ENCODE results near the gene MPZ.
"Not testable (repeated sequence)": the region's sequence is repeated elsewhere in the genome, so short reads cannot be mapped to it uniquely, and the experiment has no call there.

Gene MPZ

DNA sequence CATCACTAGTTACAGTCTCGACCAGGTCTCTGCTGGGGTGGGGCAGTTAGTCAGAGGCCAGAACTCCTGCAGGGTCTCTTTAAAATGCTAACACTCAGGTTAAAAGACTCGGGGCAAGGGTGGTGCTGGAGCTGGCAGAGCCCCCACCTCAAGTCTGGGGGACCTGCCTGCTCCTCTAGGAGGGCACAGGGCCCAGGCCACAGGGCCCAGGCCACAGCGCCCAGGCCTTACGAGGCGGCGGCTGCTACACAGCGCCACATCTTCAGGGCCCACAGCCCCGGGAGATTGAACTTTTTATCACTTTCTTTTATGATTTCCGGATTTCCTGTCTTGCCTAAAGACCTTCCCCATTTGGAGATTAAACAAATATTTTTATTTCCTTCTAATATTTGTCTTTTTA lies 10.4 kb downstream of the MPZ start:
- DNase-seq (ENCODE audit: low read depth), result no peak

DNA sequence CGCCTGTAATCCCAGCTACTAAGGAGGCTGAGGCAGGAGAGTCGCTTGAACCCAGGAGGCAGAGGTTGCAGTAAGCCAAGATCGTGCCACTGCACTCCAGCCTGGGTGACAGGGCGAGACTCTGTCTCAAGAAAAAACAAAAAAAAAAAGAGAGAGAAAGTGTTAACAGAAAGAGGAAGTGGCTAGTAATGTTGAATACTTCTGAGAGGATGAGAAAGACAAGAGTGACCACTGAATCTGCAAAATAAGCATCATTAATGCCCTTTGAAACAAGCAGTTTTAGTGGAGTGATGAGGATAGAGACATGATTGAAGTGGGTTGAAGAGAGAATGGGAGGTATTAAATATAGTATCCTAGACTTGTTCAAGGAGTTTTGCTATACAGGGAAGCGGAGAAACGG lies 11.7 kb downstream of the MPZ start:
- DNase-seq (ENCODE audit: low read depth), result no peak

DNA sequence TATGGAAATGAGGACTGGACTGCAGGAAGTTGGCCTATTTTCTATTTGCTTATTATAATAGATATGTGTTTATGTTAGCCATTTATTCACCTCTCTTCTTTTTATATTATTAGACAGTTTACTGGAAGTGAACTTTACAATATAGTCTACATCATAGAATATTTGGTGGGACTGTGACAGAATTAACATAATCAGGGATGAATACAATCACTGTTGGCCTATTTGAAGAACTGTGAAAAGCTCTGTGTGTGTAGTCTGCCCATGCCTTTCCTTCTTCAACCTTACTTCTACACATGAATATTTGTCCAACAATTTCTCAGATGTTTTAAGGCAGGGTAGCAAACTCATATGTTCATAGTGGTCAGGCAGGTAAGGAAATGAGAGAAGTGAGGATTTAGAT lies 12.4 kb downstream of the MPZ start:
- no peak for DNase-seq (ENCODE audit: low read depth)

DNA sequence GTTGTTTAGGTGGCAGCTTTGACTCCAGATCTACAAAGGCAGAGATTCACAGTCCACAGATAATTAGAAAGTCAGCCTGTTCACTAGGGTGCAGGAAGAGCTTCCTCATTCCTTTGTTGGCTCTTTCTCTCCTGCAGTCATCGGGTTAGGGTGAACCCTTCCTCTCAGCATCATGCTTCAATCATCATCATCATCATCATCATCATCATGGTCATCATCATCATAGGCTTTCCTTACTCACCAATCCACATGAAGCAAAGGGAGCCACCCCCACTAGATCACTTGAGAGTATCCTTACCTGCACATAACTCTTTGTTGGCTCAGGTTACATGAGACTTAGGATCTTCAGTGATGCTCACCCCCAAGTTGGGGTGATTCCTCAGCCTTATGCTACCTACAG lies 19.0 kb downstream of the MPZ start:
- DNase-seq (ENCODE audit: low read depth), result no peak

DNA sequence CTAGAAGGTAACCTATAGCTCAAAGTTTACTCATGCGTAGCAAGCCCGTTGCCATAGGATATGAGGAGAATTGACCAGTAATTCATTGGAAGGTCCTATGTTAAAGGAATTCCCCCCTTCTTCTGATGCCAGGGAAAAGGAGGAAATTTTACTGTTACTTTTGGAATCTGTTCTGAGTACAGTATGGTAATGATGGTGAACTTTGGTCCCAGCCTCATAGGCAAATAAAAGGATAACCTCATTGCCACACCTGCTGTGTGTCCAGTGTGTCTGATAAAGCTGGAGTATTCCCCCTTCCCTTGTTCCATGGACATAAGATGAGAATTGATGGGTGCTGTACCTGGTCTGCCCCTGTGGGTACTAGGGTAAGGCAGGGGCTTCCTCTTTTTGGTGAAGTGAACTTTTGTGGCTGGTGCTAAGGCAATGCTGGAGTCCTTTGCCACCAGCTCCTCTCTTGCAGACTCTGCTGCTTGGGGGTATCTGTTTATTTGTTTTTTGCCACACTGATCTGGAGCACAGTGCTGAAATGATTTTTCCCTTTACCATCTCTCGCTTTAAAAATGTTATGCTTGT lies 22.2 kb downstream of the MPZ start:
- no peak for DNase-seq (ENCODE audit: low read depth)

DNA sequence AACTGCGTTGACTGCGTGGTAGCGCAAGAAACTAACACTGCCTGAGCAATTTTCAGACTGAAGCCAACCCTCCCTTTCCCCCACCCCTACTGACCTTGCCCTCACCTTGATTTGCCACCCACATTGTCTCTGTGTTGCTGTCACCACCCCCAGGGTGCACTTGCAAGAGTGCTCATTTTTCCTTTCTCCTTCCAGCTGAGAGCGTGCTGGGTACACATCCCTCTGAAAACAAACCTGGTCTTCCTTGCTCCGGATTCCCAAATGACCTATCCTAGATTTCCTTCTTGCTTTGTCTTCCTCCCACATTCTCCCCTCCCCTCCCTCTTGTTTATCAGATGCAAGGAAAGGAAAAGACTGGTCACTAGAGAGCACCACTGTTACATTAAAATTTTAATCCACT lies 24.2 kb downstream of the MPZ start:
- no peak for DNase-seq (ENCODE audit: low read depth)

DNA sequence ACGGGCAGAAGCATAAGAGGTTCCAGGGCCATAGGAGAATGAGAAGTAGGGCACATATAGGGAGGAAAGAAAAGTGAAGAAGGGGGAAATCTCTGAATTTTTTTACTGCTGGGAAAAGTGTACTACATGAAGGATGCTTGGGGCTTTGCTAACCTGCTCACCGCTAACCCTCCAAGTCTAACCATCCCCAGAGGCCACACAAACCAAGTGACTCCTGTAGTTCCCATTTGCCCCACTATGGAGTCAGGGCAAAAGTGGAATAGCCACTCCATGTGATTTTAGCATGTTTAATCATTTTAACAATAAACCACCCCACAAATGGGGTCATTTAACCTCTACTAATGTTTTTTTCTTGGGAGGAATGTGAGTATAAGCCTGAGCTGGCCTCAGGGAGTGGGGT lies 24.7 kb downstream of the MPZ start:
- no peak for DNase-seq (ENCODE audit: low read depth)

DNA sequence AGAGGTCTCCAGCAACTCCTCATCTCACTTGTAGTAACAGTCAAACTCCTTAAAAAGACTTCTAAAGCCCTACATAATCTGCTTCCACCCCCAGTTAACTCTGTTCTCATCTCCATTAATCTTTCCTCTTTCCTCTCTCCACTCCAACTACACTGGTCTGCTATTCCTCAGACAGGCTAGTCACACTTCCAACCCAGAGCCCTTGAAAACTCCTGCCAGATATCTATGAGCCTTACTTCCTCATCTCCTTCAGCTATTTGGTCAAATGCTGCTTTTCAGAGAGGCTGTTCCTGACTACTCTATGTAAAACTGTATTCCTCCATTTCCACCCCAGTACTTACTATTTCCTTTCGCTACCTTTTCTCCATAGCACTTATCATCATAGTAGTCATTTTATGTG lies 26.8 kb downstream of the MPZ start:
- no peak for DNase-seq (ENCODE audit: low read depth)

DNA sequence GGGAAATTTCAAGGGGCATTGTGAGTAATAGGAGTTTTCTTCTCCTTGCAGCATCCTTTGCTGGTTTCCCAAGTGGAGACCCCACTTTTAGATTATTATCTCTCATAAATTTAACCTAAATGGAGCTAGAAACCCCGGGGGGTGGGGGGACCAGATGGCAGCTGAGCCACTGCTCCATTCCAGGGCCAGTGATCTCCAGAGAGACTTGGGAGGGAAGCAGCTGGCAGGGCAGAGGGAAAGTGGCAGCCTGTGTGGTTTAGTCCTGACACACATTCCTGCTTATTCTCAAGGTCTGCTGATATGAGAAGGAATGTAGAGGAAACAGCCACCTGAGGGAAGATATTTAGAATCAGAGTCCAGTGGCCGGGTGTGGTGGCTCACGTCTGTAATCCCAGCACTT lies 34.9 kb downstream of the MPZ start:
- DNase-seq (ENCODE audit: low read depth), result no peak

DNA sequence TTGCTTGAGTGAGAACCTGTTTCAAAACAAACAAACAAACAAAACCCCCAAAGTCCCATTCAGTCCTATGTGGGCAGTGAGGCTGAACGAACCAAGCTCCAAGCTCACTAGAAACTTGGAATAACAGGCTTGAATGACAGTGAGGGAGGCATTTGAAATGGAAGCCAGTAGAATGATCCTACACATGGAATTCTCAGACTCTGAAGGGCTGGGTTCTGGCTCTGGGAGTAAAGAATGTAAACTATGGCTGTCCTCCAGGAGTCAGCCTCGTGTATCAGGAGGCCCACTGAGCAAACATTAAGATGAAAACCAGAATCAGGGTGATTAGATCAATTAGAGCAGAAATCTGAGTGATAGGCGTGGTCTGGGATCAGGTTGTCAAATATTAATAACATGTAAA lies 36.4 kb downstream of the MPZ start:
- no peak for DNase-seq (ENCODE audit: low read depth)

DNA sequence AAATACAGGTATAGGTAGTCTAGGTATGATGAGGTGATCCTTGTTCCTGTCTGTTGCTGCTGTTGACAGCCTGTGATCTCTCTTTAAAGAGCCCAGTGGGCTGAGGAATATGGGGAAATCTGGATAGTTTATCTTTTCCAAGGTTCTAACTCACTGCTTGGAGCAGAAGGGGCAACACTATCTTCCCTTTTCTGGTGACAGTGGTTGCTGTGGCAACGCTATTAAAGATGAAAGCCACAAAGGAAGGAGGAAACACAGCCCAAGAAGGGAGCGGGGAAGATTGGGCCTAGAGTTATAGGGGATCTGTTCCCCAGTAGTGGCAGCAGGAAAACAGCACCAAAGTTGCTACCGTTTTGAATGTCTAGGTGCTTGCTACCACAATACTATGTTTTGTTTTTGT lies 42.4 kb downstream of the MPZ start:
- no peak for DNase-seq (ENCODE audit: low read depth)

DNA sequence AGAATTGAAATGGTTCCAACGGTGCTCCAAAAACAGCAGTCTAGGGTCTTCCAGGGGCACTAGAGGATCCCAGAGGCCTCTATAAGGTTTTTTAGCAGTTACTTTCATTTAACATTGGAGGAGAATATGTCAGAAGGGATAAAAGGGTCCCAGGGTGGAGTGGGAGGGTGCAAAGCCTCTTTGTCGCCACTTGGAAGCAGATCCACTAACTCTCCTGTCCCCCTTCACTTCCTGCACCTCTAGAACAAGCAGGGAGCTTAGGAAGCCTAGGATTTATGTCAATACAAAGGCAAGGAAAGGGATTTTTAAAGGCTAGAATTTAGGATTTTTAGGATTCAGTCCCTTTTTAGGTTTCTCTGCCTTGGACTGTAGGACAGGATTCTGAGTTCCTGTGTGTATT lies 42.9 kb downstream of the MPZ start:
- DNase-seq (ENCODE audit: low read depth), result no peak

DNA sequence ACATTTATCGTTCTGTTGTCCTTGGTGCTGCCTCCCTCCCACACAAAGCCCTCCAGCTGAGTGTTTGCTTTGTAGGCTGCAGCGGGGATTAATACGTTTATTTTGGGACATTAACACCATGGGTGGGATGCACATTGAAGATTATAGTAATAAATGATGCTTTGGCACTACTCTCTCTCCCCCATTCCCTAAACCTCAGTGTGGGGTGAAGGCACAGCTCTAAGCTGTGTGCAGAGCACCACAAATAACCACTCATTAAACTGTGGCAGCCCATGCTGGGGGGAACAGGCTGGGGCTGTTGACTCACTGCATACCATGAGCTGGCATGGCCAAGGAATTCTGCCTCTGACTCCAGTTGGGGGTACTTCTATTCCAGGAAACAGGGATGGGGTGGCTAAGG lies 43.6 kb downstream of the MPZ start:
- DNase-seq (ENCODE audit: low read depth), result no peak

DNA sequence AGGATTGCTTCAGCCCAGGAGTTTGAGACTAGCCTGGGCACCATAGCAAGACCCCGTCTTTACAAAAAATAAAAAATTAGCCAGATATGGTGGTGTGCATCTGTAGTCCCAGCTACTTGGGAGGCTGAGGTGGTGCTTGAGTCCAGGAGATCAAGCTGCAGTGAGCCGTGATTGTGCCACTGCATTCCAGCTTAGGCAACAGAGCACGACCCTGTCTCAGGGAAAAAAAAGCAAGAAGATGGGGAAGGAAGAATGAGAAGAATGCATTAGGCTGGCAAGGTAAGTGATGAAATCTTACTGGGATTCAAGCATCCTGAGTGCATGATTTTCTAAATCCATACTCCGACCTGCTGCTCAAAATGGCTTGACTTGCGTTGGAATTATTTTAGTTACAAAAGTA lies 44.5 kb downstream of the MPZ start:
- DNase-seq (ENCODE audit: low read depth), result no peak

DNA sequence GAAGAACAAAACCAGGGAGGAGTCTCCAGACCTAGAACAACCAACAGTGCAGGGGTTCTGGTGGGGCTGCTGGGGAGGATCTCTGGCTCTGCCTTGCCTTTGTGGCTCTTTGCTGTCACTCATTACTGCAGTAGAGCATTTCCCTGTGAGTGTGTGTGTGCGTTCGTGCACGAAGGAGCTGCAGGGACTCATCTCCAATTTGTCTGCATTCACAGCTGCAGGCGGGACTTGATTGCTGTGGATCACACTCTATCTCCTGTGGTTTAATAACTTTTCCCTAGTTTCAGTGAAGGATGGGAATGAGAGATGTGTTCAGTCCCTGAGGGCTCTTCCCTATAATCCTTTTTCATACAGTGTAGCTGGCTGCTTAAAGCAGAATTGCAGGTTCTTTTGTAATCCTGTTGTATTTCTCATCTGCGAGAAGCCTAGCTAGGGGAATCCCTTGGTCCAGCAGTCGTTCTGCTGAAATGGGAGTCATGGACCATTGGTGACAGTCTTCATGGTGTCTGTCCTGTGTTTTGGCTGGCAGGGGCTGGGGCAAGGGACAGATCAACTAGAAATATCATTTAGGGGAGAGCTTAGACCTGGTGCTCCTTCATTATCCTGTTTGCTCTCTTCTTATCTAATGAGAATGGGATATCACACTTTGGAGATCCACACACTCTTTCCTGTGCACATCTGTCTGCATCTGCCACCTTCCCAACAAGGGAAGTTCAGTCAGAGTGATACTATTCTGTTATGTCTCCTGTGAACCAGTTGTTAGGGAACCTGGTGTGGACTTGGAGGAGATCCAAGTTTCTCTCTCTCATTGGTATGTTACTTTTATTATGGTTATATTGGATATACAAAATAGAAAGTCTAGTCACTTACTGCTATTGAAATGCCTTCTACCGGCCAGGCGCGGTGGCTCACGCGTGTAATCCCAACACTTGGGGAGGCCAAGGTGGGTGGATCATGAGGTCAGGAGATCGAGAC lies 48.2 kb downstream of the MPZ start:
- DNase-seq (ENCODE audit: low read depth), result no peak

DNA sequence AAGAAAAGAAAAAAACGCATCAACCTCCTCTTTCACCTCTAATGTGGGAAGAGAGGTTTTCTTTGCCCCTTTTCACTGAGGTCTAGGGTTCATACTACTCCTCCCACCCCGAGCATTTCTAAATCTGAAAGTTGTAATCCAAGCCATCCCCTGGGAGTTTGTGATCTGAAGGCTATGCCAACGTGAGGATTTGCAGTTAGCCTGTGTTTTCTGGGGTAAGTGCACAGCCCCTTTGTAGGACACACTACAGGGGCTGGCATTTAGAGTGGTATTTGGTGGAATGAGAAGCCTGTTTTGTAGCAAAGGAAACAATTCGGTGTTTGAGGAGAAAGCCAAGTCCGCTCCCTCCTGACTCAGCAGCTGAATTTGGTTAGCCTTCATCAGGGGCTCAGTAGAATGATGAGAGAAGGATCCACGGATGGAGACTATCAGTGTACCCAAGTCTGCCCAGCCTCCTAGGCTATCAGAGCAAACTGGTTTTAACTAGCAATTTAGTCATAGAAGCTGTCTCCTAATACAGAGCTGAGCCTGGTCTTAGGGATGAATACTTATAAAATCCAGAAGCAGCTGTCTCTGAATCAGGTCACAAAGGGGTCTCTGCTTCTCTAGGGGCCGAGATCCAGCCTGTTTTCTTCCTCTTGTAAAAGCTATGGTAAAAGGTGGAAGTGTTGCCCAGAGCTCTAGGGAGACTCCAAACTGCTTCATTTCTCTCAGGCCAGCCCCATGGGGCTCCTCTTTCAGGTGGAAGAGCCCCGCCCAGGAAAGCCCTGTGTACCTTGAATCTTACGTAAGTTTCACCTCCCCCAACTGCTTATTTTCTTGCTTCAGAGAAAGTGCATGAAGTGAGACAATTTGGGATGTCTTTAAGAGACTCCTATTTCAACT lies 49.1 kb downstream of the MPZ start:
- DNase-seq (ENCODE audit: low read depth), result no peak

DNA sequence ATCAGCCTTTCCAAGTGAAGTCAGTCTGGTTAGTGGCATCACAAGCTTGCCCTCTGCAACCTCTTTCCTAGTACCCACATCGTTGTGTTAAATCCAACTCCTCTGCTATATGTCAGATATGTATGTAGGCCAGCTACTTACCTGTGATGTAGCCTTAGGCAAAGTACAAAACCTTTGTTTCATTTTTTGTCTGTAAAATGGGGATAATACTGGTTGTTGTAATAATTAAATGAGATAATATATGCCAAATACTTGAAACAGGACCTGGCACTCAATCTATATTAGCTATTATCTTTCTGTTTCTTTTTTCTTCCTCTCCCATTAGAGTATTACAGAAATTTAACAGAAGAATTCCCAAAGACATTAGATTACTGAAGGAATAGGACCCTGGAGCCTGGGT lies 50.0 kb downstream of the MPZ start:
- DNase-seq (ENCODE audit: low read depth), result no peak

DNA sequence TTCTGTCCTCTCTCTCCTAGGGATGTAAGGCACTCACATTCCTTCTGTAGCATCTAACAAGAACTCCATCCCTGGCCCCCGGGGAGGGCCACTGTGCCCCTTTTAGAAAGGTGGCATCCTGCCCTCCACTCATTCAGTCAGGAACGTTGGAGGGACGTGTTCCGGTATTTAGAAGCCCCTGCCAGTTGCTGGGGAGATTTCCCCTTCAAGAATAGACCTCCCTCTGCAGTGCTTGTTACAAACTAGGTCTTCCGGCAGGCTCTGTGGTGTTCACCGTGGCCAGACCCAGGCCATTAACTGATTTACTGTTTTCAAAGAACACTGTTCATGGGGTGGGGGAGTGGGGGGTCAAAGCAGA lies 50.4 kb downstream of the MPZ start:
- DNase-seq (ENCODE audit: low read depth), result no peak

DNA sequence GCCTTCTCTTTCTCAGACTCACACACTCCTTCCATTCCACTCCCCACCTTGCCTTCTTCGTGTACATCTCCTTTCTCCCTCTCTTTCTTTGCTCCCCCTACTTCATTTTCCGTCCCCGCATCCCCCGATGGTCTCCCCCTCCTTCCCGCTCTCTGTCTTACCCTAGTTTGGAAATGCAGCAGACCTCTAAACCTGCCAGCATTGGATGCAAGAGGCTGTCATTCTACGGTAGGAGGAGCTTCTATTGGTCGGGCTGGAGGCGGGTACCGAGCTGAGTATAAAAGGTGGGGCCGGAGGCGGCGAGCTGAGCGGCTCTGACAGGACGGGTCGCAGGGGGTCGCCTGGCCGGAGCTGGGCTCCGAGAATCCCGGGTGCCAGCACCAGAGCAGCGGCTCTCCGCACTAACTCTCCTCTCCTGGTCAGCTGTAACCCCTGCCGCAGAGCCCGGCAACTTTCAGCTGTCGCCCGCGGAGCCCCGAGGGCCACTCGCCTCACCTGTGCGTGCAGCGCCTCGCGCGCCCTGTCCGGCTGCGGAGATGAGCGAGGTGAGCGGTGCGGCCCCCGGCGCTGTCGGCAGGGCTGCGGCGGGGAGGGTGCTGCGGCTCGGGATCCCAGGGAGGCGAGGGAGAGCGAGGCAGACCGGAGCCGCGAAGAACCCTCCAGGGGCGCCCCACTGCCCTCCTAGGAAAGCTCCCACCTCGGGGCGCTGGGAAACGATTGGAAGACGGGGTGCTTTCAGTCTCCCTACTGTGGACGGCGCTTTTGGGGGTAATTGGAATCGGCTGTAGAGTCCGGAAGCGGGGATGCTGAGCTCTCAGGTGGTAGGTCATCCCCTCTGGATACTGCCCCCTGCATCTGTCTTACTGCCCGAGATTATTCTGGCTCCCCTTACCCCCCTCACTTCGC lies 51.1 kb downstream of the MPZ start, which contains the start of gene PCP4L1:
Gene PCP4L1, plus strand, starts transcription at position 307 of the 906 bp plus-strand sequence. Its CDS starts 230 bp downstream, at position 537.
- no peak for DNase-seq (ENCODE audit: low read depth)

DNA sequence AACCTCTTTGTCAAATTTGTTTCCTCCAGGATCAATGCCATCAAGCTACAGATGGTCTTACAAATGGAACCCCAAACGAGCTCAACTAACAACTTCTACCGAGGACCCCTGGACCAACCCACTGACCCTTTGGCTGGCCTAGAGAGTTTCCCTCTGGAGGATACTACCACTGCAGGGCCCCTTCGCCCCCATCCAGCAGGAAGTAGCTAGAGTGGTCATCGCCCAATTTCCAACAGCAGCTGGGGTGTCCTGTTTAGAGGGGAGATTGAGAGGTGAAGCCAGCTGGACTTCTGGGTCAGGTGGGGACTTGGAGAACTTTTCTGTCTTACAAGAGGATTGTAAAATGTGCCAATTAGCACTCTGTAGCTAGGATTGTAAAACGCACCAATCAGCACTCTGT lies 52.7 kb downstream of the MPZ start:
- not testable (repeated sequence) for DNase-seq (ENCODE audit: low read depth)

DNA sequence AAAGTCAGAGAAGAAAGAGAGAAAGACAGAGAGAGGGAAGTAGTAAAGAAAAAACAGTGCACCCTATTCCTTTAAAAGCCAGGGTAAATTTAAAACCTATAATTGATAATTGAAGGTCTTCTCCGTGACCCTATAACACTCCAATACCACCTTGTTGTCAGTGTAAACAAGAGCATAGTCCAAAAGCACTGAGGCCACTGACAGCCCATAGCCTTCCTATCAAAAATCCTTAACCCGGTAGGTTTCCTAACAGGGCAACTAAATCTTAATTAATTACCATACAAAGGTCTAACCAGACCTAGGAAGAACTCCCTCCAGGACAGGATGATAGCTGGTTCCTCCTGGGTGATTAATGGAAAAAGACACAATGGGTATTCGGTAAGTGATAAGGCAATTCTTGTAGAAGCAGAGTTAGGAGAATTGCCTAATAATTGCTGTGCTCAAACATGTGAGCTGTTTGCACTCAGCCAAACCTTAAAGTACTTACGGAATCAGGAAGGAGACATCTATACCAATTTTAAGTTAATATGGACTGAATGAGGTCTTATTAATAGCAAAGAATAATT lies 53.7 kb downstream of the MPZ start:
- DNase-seq (ENCODE audit: low read depth), result not testable (repeated sequence)
